RWPE1 (cell line): ENCODE results near the gene SERTM2.

Experiments
- CTCF ChIA-PET: fragments of 350-600 bp; sonication (Branson Sonifier 250); formaldehyde crosslinking; extraction: SDS; loops from one replicate; lab custom pipeline; 2021; lab: Yijun Ruan, JAX
- POLR2A ChIA-PET: fragments of 400-600 bp; formaldehyde crosslinking; extraction: SDS; loops from one replicate; lab custom pipeline; 2020; ENCODE audit warnings: antibody characterized with exemption; ENCODE audit not compliant: low non-redundant PET; lab: Yijun Ruan, JAX
- DNase-seq: peaks from one replicate; pipeline ENCODE4 v3.0.0; 2012; ENCODE audit warnings: low spot score
- H3K27ac ChIP-seq: fragments of 450-650 bp; 2 replicates; pipeline ENCODE4 v1.5.1; 2017
- TF ChIP-seq, protein P1 (sequence below): fragments of 450-650 bp; conservative IDR thresholded peaks from 2 replicates; pipeline ENCODE4 v1.5.1; 2017; ENCODE audit warnings: low read depth, mild to moderate bottlenecking

Gene SERTM2

DNA sequence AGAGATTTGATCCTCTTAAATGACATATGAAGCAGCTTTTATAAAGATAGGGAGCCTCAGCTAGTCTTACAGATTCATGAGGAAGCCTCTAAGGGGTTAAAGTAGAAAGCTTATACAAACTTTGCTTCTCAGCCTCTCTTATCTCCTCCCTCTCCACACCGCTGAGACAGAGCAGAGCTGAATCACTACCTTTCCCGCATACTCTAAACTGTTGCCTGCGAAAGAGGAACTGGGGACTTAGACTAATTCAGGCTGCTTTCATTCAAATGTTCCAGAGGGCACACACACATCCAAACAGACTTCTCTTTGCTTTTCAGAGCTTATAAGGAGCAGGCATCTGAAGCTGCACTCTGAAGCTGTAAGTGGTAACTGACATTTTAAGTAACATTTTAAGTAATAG, at the start of gene SERTM2:
Gene SERTM2 (plus strand): TSS at position 169 of the 400 bp plus-strand sequence. CDS start 7,213 bp downstream, outside the sequence.
- CTCF ChIA-PET: no interaction called here
- TF ChIP-seq, protein P1, sequence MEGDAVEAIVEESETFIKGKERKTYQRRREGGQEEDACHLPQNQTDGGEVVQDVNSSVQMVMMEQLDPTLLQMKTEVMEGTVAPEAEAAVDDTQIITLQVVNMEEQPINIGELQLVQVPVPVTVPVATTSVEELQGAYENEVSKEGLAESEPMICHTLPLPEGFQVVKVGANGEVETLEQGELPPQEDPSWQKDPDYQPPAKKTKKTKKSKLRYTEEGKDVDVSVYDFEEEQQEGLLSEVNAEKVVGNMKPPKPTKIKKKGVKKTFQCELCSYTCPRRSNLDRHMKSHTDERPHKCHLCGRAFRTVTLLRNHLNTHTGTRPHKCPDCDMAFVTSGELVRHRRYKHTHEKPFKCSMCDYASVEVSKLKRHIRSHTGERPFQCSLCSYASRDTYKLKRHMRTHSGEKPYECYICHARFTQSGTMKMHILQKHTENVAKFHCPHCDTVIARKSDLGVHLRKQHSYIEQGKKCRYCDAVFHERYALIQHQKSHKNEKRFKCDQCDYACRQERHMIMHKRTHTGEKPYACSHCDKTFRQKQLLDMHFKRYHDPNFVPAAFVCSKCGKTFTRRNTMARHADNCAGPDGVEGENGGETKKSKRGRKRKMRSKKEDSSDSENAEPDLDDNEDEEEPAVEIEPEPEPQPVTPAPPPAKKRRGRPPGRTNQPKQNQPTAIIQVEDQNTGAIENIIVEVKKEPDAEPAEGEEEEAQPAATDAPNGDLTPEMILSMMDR: no peak
- DNase-seq: no peak
- POLR2A ChIA-PET: no interaction called here
- H3K27ac ChIP-seq: no peak within 1 kb of the TSS

DNA sequence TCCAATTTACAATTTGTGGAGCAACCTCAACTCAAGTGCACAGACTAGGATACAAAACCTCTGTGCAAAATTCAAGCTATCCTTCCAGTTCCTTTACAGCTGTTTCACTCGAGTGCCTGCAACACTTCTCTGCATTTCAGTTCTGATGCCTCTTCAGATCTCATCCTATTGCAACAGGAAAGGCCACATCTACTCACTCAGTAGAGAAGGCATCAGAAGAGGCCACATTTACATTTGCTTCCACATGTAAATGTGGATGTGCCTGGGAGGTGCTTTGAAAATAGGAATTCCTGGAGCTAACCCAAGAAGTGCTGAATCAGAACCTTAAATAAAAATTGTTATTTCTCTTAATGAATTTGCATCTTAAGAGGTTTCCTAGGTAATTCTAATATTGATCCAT, 45.8 kb upstream of the SERTM2 start:
- H3K27ac ChIP-seq: no peak overlapping the region
- TF ChIP-seq, protein P1: no peak
- DNase-seq: no peak
- CTCF ChIA-PET: no interaction called here
- POLR2A ChIA-PET: no interaction called here

DNA sequence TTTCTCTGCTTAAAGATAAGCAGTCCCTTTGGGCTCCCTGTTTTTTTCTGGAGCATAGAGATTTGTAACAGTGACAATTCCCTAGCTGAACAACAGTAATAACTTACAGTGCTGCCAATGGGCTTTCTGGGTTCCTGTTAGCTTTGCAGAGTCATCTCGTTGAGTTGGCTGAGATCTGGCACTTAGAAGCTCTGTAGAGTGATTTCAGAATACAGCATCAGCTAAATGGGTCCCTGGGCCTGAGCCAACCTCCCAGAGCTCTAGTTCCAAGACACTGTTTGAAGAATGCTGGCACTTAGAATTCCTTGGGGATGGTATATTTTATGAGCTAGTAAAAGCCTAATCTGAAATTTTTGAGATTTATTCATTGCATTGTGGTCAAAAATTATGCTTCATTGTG, 43.5 kb upstream of the SERTM2 start:
- CTCF ChIA-PET: no interaction called here
- DNase-seq: no peak
- TF ChIP-seq, protein P1: no peak

DNA sequence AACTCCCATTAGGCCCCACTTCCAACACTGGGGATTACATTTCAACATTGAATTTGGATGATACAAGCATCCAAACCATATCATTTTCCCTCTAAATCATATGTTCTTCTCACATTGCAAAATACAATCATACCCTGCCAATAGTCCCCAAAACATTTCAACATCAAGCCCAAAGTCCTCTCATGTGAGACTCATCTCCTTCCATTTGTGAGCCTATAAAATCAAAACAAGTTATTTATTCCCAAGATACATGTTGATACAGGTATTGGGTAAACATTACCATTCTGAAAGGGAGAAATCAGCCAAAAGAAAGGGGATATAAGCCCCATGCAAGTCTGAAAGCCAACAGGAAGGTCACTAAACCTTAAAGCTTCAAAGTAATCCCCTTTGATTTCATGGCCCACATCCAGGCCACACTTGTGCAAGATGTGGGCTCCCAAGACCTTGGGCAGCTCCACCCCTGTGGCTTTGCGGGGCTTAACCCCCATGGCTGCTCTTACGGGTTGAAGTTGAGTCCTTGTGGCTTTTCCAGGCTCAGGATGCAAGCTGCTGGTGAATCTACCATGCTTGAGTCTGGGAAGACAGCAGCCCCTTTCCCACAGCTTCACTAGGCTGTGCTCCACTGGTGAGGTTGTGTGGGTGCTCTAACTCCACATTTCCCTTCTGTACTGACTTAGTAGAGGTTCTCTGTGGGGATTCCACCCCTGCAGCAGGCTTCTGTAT, 40.6 kb upstream of the SERTM2 start:
- POLR2A ChIA-PET: no interaction called here
- DNase-seq: no peak
- H3K27ac ChIP-seq: no peak overlapping the region
- CTCF ChIA-PET: no interaction called here
- TF ChIP-seq, protein P1: no peak

More for the DNA sequence above, 43.5 kb upstream of the SERTM2 start:
- POLR2A ChIA-PET: no interaction called here
- no peak overlapping the region for H3K27ac ChIP-seq

DNA sequence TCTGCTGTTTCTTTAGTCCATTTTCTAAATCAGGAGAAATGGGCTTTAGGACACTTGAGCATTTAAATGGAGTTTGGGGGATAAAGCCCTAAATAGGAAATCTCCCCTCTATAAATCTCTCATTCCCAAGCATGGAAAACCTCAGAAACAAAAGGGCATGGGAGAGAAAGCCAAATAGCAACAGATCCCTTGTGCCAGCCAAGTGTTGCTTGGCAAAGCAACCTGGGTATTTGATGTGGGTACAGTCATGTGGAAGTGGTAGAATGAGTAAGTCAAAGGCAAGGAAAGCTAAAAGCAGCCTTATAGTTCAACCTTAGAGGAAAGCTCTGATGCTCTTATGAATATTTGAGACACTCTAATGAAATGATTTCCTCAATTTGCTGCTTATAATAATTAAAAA, 29.5 kb upstream of the SERTM2 start:
- TF ChIP-seq, protein P1: no peak
- ChIA-PET POLR2A (no interaction called here), CTCF (no interaction called here)
- no peak overlapping the region for H3K27ac ChIP-seq
- no peak for DNase-seq

DNA sequence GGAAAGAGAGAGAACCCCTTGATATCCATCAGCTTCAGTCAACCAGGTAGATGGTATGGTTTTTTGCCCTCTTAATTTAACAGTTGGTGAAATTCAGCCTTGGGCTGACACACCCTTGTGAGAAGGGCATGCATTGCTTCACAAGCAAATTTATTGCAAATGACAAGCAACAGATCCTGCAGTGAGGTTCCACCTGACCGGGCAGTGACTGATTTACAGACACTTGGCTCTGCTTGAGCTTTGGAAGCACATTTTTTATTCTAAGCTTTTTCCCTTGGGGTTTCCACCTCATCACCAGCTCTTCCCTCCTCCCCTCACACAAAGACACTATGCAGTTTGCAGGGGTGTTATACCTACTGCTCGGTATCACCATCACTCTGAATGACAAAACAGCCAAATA, 28.3 kb upstream of the SERTM2 start:
- CTCF ChIA-PET: no interaction called here
- no peak for DNase-seq
- no peak overlapping the region for H3K27ac ChIP-seq
- TF ChIP-seq, protein P1: no peak
- POLR2A ChIA-PET: no interaction called here
